HFFc6 (cell line): ENCODE data around the gene LHX5. TPM values are rescaled to one million over a fixed set of nuclear protein-coding genes. Genes with fewer than 3 reads are reported as not detected.

Experiments used
- DNase-seq: peaks from one replicate; pipeline ENCODE4 v3.0.0-alpha.2; 2018
- H3K27ac Mint-ChIP-seq: 2 replicates; pipeline ENCODE4 v1.8.0; 2020; ENCODE audit warnings: mild to moderate bottlenecking, mixed read lengths
- H3K27me3 Mint-ChIP-seq: 2 replicates; pipeline ENCODE4 v1.8.0; 2021; ENCODE audit warnings: mild to moderate bottlenecking, moderate library complexity, mixed read lengths; ENCODE audit not compliant: insufficient read depth
- H3K36me3 Mint-ChIP-seq: 2 replicates; pipeline ENCODE4 v1.8.0; 2021; ENCODE audit warnings: low read depth, mixed read lengths
- H3K4me1 Mint-ChIP-seq: 2 replicates; pipeline ENCODE4 v1.8.0; 2020; ENCODE audit warnings: low read depth, mixed read lengths
- H3K4me3 Mint-ChIP-seq: 2 replicates; pipeline ENCODE4 v1.8.0; 2020; ENCODE audit warnings: mild to moderate bottlenecking, moderate library complexity, mixed read lengths
- H3K9me3 Mint-ChIP-seq: 2 replicates; pipeline ENCODE4 v1.8.0; 2020; ENCODE audit warnings: mild to moderate bottlenecking, mixed read lengths
- CTCF ChIP-seq: fragments of 200-600 bp; sonication (generic); IDR thresholded peaks from 2 replicates; pipeline ENCODE4 v1.5.0; 2021; ENCODE audit warnings: antibody characterized with exemption, mild to moderate bottlenecking
- total RNA-seq, 6 experiments: library from RNA; stranded (reverse); fragmentation: NEBNext Ultra II Directional; extraction: Animal tissue kit (Norgen Biotek cat#: 25700); gene quantifications; 2 replicates in 1 of 6; 3 replicates in 5 of 6; pipeline ENCODE4 v1.2.3, GENCODE V29; 2021

LHX5 gene
- total RNA-seq, 6 experiments from 2014 or later, result not detected

GRCh38 chr12:113506867-113507266 is 35.2 kb upstream of the LHX5 start:
- H3K4me1 Mint-ChIP-seq, result no peaks in the 10 kb centered on the region
- H3K27me3 Mint-ChIP-seq, result peaks cover 22% of the 10 kb centered on the region
- no peaks in the 10 kb centered on the region for H3K36me3 Mint-ChIP-seq
- no peak overlapping the region for H3K27ac Mint-ChIP-seq
- DNase-seq, result no peak
- H3K9me3 Mint-ChIP-seq, result no peaks in the 10 kb centered on the region
- TF ChIP-seq CTCF, result no peak
- H3K4me3 Mint-ChIP-seq, result no peak overlapping the region

- no peaks in the 10 kb centered on the region for H3K36me3 Mint-ChIP-seq
These were observed 34.3 kb upstream of the LHX5 start for GRCh38 chr12:113505941-113506340.

GRCh38 chr12:113504917-113505316 is 33.2 kb upstream of the LHX5 start:
- no peaks in the 10 kb centered on the region for H3K36me3 Mint-ChIP-seq
- no peaks in the 10 kb centered on the region for H3K9me3 Mint-ChIP-seq
- no peak overlapping the region for H3K4me3 Mint-ChIP-seq
- no peak for DNase-seq
- H3K27ac Mint-ChIP-seq, result no peak overlapping the region
- peaks cover 26% of the 10 kb centered on the region for H3K27me3 Mint-ChIP-seq
- TF ChIP-seq CTCF, result no peak
- H3K4me1 Mint-ChIP-seq, result no peaks in the 10 kb centered on the region

More at GRCh38 chr12:113505941-113506340, 34.3 kb upstream of the LHX5 start:
- H3K4me3 Mint-ChIP-seq, result no peak overlapping the region
- H3K4me1 Mint-ChIP-seq, result no peaks in the 10 kb centered on the region
- no peaks in the 10 kb centered on the region for H3K9me3 Mint-ChIP-seq
- H3K27ac Mint-ChIP-seq, result no peak overlapping the region
- no peak for DNase-seq
- TF ChIP-seq CTCF, result no peak
- peaks cover 22% of the 10 kb centered on the region for H3K27me3 Mint-ChIP-seq

- Mint-ChIP-seq H3K9me3 (no peaks in the 10 kb centered on the region), H3K4me3 (no peak overlapping the region), H3K36me3 (no peaks in the 10 kb centered on the region), H3K27me3 (peaks cover 11% of the 10 kb centered on the region), H3K27ac (no peak overlapping the region), H3K4me1 (no peaks in the 10 kb centered on the region)
- TF ChIP-seq CTCF, result no peak
- no peak for DNase-seq
These were observed 29.2 kb upstream of the LHX5 start for GRCh38 chr12:113500782-113501311.

GRCh38 chr12:113500306-113500675 is 28.6 kb upstream of the LHX5 start:
- H3K27me3 Mint-ChIP-seq, result peaks cover 9% of the 10 kb centered on the region
- DNase-seq, result no peak

More at GRCh38 chr12:113500306-113500675, 28.6 kb upstream of the LHX5 start:
- Mint-ChIP-seq H3K4me1 (no peaks in the 10 kb centered on the region), H3K36me3 (no peaks in the 10 kb centered on the region), H3K9me3 (no peaks in the 10 kb centered on the region), H3K4me3 (no peak overlapping the region), H3K27ac (no peak overlapping the region)
- TF ChIP-seq CTCF, result no peak
